Stimulated activated naive CD8-positive, alpha-beta T cell treated with anti-CD3 and anti-CD28 coated beads, Interleukin-15, amount 100 ng/mL, for 72 hours (primary cell): ENCODE results near the gene SUMO1.
A peak's percentile ranks its signal among the peaks of the same experiment; 100 is the strongest.

Experiments used
- ATAC-seq: fragments of 150-1000 bp; cut with Tn5 transposase; 2 replicates; pipeline ENCODE4 v1.10.0; 2021; ENCODE audit warnings: mild to moderate bottlenecking, moderate library complexity
- DNase-seq, 2 donors: peaks; one replicate each; pipeline ENCODE4 v3.0.0; 2021 to 2022
- H3K27ac Mint-ChIP-seq, 2 donors: one replicate each; pipeline ENCODE4 v1.8.0; 2022; ENCODE audit warnings: mild to moderate bottlenecking in 2 of 2, mixed read lengths in 2 of 2, moderate library complexity in 2 of 2
- H3K27me3 Mint-ChIP-seq: one replicate; pipeline ENCODE4 v1.8.0; 2022; ENCODE audit warnings: mixed read lengths
- H3K4me1 Mint-ChIP-seq: one replicate; pipeline ENCODE4 v1.8.0; 2022; ENCODE audit warnings: mild to moderate bottlenecking, mixed read lengths
- H3K4me3 Mint-ChIP-seq, 2 donors: one replicate each; pipeline ENCODE4 v1.8.0; 2022; ENCODE audit warnings: mild to moderate bottlenecking in 2 of 2, mixed read lengths in 2 of 2, moderate library complexity in 1 of 2
- H3K9me3 Mint-ChIP-seq, 2 donors: one replicate each; pipeline ENCODE4 v1.8.0; 2022; ENCODE audit warnings: mixed read lengths in 2 of 2

Gene SUMO1

DNA sequence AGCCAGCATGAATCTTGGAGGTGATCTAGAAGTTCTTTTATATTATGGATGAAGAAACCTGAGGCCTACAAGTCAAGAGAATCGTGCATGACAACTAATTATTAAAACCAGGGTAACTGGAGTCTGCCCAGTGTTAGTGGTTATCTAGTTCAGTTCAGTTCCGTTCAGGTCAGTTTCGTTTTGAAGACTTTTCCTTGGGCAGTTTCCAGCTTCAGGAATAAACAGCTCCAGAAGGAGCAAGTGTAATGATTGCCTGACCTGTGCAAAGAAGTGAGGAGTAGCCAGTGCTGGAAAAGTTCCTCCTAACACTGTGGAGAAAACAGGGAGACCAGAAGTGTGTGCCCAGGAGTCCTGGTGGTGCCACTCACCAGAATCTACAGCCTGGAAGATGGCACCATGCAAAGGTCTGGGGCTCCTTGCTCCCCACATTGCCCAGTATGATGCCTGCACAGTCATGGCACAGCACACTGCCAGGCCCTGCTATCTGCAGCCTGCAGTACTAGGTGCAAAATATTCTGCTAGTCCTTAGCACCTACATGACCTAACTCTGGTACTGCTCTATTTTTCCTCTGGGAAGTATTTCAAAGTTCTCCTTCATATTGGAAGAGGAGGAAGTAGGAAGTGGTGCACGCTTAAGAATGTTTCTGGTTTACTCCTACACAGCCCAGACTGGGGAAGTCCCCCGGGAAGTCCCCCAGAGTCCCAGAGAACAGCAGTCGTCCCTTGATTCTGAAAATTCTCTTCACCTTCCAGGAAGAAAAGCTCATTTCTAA lies 65.8 kb downstream of the SUMO1 start:
- Mint-ChIP-seq H3K4me3 (peak overlapping the region; percentile 74 to 76), H3K9me3 (no peaks in the 10 kb centered on the region), H3K4me1 (peaks cover 59% of the 10 kb centered on the region), H3K27me3 (peaks cover 20% of the 10 kb centered on the region), H3K27ac (peak overlapping the region; percentile 79 to 94)
- DNase-seq: peak; percentile 17 to 27
- ATAC-seq: peak; percentile 85

DNA sequence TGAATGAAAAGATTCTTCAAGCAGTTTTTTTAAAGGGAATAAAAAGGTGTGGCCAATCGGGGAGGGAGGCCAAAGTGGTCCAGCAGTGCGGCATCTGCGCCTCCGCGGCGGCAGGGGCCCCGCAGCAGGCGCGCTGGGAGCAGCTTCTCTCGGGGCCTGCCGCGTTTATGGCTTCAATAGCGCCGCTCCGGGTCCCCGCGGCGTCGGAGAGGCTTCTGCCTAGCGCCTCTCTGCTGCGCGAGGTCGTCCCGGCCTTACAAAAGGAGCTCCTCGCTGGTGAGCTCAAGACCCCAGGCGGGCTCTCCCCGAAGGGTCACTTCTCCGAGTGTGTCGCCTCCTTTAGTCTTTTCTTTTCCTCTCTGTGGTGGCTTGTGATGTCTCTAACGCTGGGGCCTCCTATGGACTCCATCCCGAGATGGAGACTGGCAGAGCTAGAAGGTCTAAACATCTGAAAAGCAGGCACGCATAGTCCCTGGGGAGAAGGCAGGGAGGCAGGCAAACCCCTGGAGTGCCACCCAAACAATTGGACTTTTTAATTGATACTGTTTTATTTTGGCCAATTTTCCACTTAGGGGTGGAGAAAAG lies 67.1 kb downstream of the SUMO1 start:
- Mint-ChIP-seq H3K4me1 (peaks cover 59% of the 10 kb centered on the region), H3K9me3 (no peaks in the 10 kb centered on the region), H3K4me3 (peak overlapping the region; percentile 29 to 38), H3K27me3 (peaks cover 20% of the 10 kb centered on the region), H3K27ac (peak overlapping the region; percentile 5 to 44)
- DNase-seq (peak; percentile 15 to 41), ATAC-seq (peak; percentile 40)

- Mint-ChIP-seq H3K27me3 (peaks cover 20% of the 10 kb centered on the region), H3K4me3 (no peak overlapping the region), H3K27ac (peak overlapping the region in 1 of 2 donors; percentile 64), H3K9me3 (no peaks in the 10 kb centered on the region), H3K4me1 (peaks cover 53% of the 10 kb centered on the region)
- ATAC-seq: no peak
- DNase-seq: no peak
These were observed 68.5 kb downstream of the SUMO1 start for GRCh38 chr2:202169832-202170424.

- Mint-ChIP-seq H3K27ac (no peak overlapping the region), H3K4me3 (no peak overlapping the region), H3K9me3 (no peaks in the 10 kb centered on the region), H3K4me1 (peaks cover 48% of the 10 kb centered on the region), H3K27me3 (peaks cover 20% of the 10 kb centered on the region)
- DNase-seq (no peak), ATAC-seq (no peak)
These were observed 69.3 kb downstream of the SUMO1 start for GRCh38 chr2:202169131-202169530.

DNA sequence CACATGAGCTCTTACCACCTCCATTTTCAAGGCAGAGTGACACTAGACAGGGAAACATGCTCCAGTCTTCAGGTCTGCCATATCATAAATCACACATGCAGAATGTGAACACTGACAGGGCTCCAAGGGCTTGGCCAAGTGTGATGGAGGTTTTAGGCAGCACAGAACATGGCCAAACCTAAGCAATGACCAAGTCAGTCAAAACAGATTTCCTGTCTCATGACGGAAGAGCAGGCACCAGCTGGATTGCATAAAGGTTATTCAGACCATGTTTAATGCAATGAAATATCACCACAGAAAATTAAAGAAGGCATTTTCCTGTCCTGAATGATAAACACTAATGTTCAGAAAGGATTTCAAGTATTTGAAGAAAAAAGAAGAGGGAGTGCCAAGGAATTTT lies 72.5 kb downstream of the SUMO1 start:
- ATAC-seq: no peak
- H3K27ac Mint-ChIP-seq: no peak overlapping the region
- H3K27me3 Mint-ChIP-seq: peaks cover 14% of the 10 kb centered on the region
- H3K4me1 Mint-ChIP-seq: peaks cover 26% of the 10 kb centered on the region
- no peak for DNase-seq
- no peak overlapping the region for H3K4me3 Mint-ChIP-seq
- no peaks in the 10 kb centered on the region for H3K9me3 Mint-ChIP-seq

- no peaks in the 10 kb centered on the region for H3K9me3 Mint-ChIP-seq
- H3K4me1 Mint-ChIP-seq: peaks cover 22% of the 10 kb centered on the region
- H3K27ac Mint-ChIP-seq: no peak overlapping the region
- DNase-seq: no peak
- no peak overlapping the region for H3K4me3 Mint-ChIP-seq
- H3K27me3 Mint-ChIP-seq: peaks cover 7% of the 10 kb centered on the region
- no peak for ATAC-seq
These were observed 73.2 kb downstream of the SUMO1 start for GRCh38 chr2:202165208-202165607.

GRCh38 chr2:202164411-202164810 lies 74.0 kb downstream of the SUMO1 start:
- no peak overlapping the region for H3K4me3 Mint-ChIP-seq
- H3K27me3 Mint-ChIP-seq: no peaks in the 10 kb centered on the region
- no peaks in the 10 kb centered on the region for H3K9me3 Mint-ChIP-seq
- H3K27ac Mint-ChIP-seq: no peak overlapping the region
- ATAC-seq (no peak), DNase-seq (no peak)
- peaks cover 16% of the 10 kb centered on the region for H3K4me1 Mint-ChIP-seq

GRCh38 chr2:202161151-202161835 lies 77.1 kb downstream of the SUMO1 start:
- H3K4me1 Mint-ChIP-seq: peaks cover 11% of the 10 kb centered on the region
- DNase-seq (no peak), ATAC-seq (no peak)
- no peaks in the 10 kb centered on the region for H3K9me3 Mint-ChIP-seq
- no peak overlapping the region for H3K4me3 Mint-ChIP-seq
- peak overlapping the region in 1 of 2 donors; percentile 17 for H3K27ac Mint-ChIP-seq
- no peaks in the 10 kb centered on the region for H3K27me3 Mint-ChIP-seq

GRCh38 chr2:202158796-202159195 lies 79.6 kb downstream of the SUMO1 start:
- ATAC-seq (no peak), DNase-seq (no peak)
- H3K27ac Mint-ChIP-seq: no peak overlapping the region
- peaks cover 11% of the 10 kb centered on the region for H3K4me1 Mint-ChIP-seq
- no peak overlapping the region for H3K4me3 Mint-ChIP-seq
- no peaks in the 10 kb centered on the region for H3K9me3 Mint-ChIP-seq
- peaks cover 10% of the 10 kb centered on the region for H3K27me3 Mint-ChIP-seq

- H3K27ac Mint-ChIP-seq: no peak overlapping the region
These were observed 81.0 kb downstream of the SUMO1 start for GRCh38 chr2:202157211-202157990.

More at GRCh38 chr2:202157211-202157990, 81.0 kb downstream of the SUMO1 start:
- H3K9me3 Mint-ChIP-seq: no peaks in the 10 kb centered on the region
- H3K4me3 Mint-ChIP-seq: no peak overlapping the region
- DNase-seq (no peak), ATAC-seq (no peak)
- peaks cover 11% of the 10 kb centered on the region for H3K4me1 Mint-ChIP-seq
- peaks cover 21% of the 10 kb centered on the region for H3K27me3 Mint-ChIP-seq
